Measurements from ENCODE around the gene MSRB2.

The MSRB2 gene

DNA sequence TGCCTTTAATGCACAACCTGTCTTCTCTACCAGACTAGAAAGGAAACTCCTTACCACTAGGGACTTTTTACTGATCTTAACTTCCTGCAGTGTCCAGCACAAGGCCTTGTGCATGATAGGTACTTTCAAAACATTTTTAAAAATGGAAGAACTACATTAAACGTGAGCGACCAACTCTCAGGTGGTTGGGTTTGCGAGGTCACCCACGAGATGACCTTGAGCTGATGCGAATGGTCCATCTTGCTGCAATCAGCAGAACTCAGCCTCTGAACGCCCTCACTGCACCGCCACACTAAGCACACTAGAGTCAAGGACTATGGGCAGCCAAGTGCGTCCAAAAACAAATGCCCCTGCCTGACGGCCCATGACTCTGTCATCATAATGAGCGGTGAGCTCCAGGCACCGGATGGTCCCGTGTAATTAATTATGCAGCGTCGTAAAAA lies 61.9 kb downstream of the MSRB2 start:
- no peak overlapping the region for H3K4me3 ChIP-seq (ENCODE audit: low read depth, low read length)
- no peak for DNase-seq (ENCODE audit: low read depth)

DNA sequence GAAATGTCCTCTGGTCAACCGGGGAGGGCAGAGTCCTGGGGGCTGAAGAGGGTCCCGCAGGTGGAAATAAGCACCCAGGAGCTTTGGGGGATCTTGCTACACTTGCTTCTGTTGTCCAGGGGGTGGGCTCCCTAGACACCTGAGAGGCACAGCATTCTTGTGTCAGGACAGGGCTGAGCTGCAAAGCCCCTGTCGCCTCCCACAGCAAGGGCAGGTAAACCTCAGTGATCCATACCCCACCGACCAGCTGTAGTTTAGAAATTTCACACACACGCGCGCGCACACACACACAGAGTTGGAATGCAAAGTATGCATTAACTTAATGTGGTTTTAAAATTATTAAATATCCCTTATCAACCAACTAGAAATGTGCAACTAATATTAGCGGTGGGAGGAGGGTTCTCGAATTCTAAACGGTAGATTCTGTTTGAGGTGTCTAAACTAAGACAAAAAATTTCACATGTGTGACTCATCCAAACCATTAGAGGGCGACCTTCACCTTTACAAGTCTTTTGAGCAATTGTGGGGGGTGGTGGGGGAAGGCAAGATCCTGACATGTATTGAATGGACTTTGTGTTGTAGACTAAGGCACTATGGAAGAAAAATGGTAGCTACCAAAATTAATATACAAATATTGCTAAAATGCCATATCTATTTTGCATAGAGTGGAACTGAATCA lies 62.5 kb downstream of the MSRB2 start:
- peak; percentile 16 for DNase-seq (ENCODE audit: low read depth)
- H3K4me3 ChIP-seq (ENCODE audit: low read depth, low read length) = no peak overlapping the region

DNA sequence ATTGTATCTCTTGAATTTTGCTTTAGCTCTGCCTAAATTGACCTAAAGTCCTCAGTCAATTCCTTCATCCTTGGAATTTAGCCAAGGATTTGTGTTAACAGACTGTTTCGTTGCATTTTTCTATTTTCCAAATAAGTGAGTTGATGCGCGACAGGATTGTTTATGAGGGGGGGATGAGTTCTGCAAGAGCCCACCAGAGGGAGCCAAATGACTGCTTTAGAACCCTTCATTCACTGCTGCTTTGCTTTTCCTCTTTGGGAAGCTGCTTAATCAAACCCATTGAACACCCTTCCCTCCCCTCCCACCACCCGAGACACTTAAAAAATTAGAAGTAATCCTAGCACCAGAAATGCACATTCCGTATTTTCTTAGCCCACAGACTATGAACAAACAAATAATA lies 63.0 kb downstream of the MSRB2 start:
- H3K4me3 ChIP-seq (ENCODE audit: low read depth, low read length) = no peak overlapping the region
- DNase-seq (ENCODE audit: low read depth) = no peak

- H3K4me3 ChIP-seq (ENCODE audit: low read depth, low read length) = no peak overlapping the region
- DNase-seq (ENCODE audit: low read depth) = no peak
These were observed 76.0 kb downstream of the MSRB2 start for GRCh38 chr10:23171232-23171876.

Measured in skeletal muscle cell (primary cell).